Activated T-cell treated with anti-CD3 and anti-CD28 coated beads for 1 hour (primary cell): Measurements from ENCODE around the gene SBF1.
A peak's percentile ranks its signal among the peaks of the same experiment; 100 is the strongest.
"Not testable (repeated sequence)": the region's sequence is repeated elsewhere in the genome, so short reads cannot be mapped to it uniquely, and the experiment has no call there.

ENCODE experiments used
- DNase-seq: peaks from one replicate; pipeline ENCODE4 v3.0.0-alpha.2; 2020; ENCODE audit warnings: low read depth

The SBF1 gene

DNA sequence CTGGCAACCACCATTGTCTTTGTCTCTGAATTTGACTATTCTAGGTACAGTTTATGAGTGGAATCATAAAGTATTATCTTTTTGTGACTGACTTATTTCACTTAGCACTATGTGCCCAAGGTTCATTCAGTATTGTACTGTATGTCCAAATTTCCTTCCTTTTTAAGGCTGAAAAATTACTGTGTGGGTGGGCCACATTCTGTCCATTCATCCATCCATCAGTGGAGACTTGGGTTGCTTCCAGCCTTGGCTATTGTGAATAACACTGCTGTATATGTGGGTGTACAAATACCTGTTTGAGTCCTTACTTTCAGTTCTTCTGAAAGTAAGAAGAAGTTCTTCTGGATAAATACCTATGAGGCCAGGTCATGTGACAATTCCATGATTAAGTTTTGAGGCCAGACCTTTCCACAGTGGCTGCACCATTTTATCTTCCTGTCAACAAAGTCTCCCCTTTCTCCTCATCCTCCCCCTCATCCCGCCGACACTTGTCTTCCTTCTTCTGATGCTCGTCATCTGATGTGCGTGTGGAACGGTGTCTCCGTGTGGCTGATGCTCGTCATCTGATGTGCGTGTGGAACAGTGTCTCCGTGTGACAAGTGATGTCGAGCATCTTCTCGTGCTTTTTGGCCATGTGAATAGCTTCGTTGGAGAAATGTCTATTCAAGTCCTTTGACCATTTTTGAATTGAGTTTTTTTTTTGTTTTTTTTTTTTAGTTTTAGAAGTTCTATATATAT lies 49.5 kb downstream of the SBF1 start:
- DNase-seq: no peak

DNA sequence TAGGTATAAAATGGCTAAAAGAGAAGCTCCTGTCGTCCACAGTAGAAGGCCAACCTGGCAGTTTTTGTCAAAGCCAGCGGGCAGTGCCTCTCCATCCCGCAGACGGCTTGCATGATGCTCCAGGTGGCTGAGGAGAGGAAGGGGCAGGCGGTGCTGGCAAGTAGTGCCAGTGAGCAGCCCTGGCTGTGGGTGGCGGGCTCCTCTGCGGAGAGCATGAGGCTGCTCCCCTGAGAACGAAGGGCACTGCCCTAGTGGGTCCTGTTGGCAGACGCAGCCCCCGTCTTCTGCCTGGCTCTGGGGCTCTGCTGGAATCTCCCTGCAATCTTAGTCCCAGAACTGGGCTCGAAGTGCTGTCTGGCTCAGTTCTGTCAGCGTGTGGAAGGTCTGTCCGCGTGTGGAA lies 50.9 kb downstream of the SBF1 start:
- DNase-seq: no peak

DNA sequence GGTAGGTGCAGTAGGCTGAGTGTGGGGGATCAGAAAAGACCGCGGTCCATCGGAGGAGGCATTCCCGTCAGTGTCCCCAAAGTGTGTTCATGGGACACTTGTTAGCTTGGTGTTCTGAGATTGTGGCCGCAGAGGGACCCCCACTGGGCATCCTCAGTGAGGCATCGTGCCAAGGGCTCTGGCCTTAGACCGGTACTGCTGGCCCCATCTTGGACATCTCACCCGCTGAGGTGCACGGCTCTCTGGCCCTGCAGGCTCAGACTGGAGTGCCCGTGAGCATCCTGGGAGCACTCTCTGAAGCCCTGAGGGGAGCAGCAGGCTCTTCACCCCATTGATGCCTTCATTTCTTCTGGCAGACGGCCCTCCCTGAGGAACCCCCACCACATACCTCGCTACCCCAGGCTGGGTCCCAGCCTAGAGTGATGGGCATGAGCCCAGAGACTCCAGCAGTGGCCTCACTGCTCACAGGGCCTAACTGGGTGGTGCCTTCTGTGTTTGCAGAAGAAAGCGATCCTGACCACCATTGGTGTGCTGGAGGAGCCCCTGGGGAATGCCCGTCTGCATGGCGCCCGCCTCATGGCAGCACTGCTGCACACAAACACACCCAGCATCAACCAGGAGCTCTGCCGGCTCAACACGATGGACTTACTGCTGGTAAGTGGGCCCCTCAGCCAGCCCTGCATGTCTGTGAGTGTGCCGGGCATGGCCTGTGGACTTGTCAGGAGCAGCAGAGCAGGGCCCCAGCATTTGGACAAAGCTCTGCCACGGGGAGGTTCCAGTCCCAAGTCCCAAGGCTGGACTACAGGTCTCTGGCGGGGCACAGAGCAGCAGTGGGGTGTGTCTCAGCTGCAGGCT lies 51.6 kb downstream of the SBF1 start:
- DNase-seq: no peak

GRCh38 chr22:50422046-50422445 lies 52.8 kb downstream of the SBF1 start:
- DNase-seq: no peak

GRCh38 chr22:50420581-50420980 lies 54.3 kb downstream of the SBF1 start:
- no peak for DNase-seq

DNA sequence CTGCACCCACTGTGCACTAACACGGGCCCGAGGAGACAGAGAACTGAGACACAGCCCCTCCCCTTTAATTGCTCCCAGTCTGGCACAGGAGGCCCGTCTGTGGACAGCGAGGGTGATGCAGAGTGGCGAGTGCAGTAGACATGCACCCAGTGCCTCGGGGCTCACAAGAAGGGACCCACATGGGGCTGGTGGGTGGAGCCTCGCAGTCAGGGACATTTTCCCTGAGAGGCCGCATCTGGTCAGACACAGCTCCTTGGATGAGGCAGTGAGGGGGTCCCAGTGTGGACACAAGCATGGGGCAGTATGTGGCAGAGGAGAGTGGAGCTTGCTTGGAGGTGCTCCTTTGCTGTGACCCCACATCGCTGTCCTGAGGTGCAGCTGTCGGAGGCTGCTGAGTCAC lies 54.8 kb downstream of the SBF1 start:
- DNase-seq: no peak

- DNase-seq: no peak
Measured at GRCh38 chr22:50419116-50419515, 55.7 kb downstream of the SBF1 start.

DNA sequence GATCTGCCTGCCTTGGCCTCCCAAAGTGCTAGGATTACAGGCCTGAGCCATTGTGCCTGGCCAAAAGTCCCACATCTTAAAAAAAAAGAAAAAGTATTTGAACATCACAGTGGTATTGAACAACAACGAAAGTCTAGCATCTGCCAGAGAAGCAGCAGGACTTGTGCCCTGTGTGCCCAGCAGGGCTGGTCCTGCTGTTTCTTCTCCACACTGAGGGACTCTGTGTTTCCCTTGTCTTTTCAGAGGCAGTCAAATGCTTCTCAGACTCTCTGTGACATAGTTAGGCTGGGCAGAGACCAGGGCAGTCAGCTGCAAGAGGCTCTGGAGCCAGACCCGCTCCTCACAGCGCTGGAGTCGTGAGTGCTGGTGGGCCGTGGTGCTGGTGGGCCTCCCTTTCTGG lies 56.2 kb downstream of the SBF1 start:
- no peak for DNase-seq

GRCh38 chr22:50417411-50418210 lies 57.2 kb downstream of the SBF1 start:
- no peak for DNase-seq

GRCh38 chr22:50416996-50417395 lies 57.8 kb downstream of the SBF1 start:
- no peak for DNase-seq

DNA sequence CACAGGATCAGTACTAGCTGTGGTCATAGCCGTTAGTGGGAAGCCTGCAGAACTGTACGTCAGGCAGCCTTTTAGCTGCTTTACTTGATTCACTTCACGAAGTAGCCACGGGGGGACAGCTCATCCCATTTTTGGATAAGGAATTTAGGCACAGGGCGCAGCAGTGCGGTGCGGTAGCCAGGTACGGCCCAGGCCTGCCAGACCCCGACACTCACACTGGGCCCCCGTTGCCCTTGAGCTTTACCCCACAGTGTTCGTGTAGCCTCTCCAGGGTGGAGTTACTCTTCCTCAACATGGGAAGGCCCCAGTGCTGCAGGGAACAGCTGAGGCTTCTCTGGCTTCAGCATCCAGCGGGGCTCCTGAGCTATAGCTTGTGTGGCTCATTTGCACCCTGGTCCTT lies 59.4 kb downstream of the SBF1 start:
- no peak for DNase-seq

- no peak for DNase-seq
Measured at GRCh38 chr22:50414476-50415248, 60.2 kb downstream of the SBF1 start.

DNA sequence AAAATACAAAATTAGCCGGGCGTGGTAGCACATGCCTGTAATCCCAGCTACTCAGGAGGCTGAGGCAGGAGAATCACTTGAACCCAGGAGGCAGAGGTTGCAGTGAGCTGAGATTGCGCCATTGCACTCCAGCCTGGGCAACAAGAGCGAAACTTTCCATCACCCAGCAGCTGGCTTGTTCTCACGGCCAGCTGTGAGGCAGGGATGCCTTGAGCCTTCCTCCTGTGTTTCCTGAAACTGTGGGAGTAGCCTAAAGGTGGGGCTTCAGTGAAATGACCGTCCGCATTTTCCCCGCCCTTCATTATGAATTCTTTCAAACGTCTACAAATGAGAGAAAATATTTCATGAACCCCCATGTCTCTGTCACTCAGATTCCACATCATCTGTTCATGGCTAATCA lies 65.9 kb downstream of the SBF1 start:
- not testable (repeated sequence) for DNase-seq

- DNase-seq: no peak
Measured at GRCh38 chr22:50408311-50408710, 66.5 kb downstream of the SBF1 start.

GRCh38 chr22:50406416-50407170 lies 68.2 kb downstream of the SBF1 start:
- DNase-seq: no peak

- DNase-seq: no peak
Measured at GRCh38 chr22:50403701-50404101, 71.1 kb downstream of the SBF1 start.

DNA sequence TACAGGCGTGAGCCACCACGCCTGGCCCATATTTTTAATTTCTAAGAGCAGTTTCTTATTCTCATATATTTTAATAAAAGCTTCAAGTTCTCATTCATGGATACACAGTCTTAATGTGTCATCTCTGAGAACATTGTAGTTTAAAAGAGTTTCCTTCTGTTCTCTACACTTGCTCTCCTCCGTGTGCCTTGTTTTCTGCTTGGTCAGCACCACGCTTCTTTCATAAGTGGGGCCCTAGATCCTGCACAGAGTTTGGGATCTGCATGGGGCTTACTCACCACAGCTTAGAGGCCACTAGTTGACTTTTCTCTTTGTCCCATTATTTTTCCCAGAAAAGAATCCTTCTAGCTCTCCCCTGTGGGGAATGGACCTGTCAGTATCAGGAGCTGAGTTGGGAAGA lies 72.9 kb downstream of the SBF1 start:
- DNase-seq: no peak

GRCh38 chr22:50400931-50401330 lies 73.9 kb downstream of the SBF1 start:
- no peak for DNase-seq

- DNase-seq: no peak
Measured at GRCh38 chr22:50400406-50400805, 74.4 kb downstream of the SBF1 start.

DNA sequence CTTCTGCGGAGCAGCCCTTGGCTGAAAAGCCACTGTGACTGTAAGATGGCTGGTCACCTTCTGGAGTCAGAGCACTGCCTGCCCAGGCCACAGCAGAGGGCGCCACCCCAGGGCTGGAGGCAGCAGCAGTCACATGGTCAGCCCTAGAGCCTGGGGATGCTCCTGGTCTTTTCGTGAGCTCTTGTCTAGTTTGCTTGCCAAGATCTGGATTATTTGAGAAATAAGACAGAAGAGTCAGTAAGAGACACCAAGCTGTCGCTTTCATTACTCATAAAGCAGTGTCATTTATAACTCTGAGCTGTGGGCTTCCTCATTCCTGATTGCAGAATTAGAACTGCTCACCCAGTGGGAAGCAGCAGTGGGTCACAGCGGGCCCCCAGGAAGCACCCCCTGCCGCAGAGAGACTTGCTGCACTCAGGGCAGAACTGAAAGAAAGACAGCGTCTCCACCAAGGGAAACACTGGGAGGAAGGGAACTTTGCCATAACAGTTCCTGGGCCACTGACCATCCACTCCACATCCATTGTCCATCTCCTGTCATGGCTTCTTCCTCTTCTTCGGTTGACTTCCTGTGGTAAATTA lies 75.0 kb downstream of the SBF1 start:
- peak; percentile 6 for DNase-seq
